Activated CD4-positive, alpha-beta memory T cell treated with anti-CD3 and anti-CD28 coated beads for 36 hours (primary cell): ENCODE measurements around the gene GPR75. TPM values are rescaled to one million over a fixed set of nuclear protein-coding genes. Genes with fewer than 3 reads are reported as not detected.
"Not testable (repeated sequence)": the region's sequence is repeated elsewhere in the genome, so short reads cannot be mapped to it uniquely, and the experiment has no call there.

ENCODE experiments used
- CTCF ChIA-PET: fragments of 350-600 bp; sonication (Branson Sonifier 250); formaldehyde crosslinking; loops from one replicate; lab custom pipeline; 2021; ENCODE audit warnings: antibody characterized with exemption, inconsistent platforms; lab: Charles Lee
- POLR2A ChIA-PET: fragments of 350-600 bp; sonication (Branson Sonifier 250); formaldehyde crosslinking; loops from one replicate; lab custom pipeline; 2021; ENCODE audit warnings: antibody characterized with exemption; lab: Charles Lee
- DNase-seq: peaks from one replicate; pipeline ENCODE4 v3.0.0-alpha.2; 2020
- H3K27ac Mint-ChIP-seq: one replicate; pipeline ENCODE4 v1.8.0; 2021; ENCODE audit warnings: mixed read lengths
- H3K27me3 Mint-ChIP-seq: one replicate; pipeline ENCODE4 v1.8.0; 2021; ENCODE audit warnings: mixed read lengths
- H3K36me3 Mint-ChIP-seq: one replicate; pipeline ENCODE4 v1.8.0; 2021; ENCODE audit warnings: mixed read lengths
- H3K4me1 Mint-ChIP-seq: one replicate; pipeline ENCODE4 v1.8.0; 2021; ENCODE audit warnings: low read depth, mixed read lengths
- H3K4me3 Mint-ChIP-seq: one replicate; pipeline ENCODE4 v1.8.0; 2021; ENCODE audit warnings: mild to moderate bottlenecking, mixed read lengths
- H3K9me3 Mint-ChIP-seq: one replicate; pipeline ENCODE4 v1.8.0; 2021; ENCODE audit warnings: mixed read lengths
- intact Hi-C: fragments of 100-400 bp; cut with micrococcal nuclease; formaldehyde crosslinking; loops from one replicate; pipeline ENCODE4 v1.15.1; 2023
- total RNA-seq, 2 experiments: library from RNA; stranded (reverse); gene quantifications; one replicate each; pipeline ENCODE4 v1.2.3, GENCODE V29; 2021

The GPR75 gene
- total RNA-seq, 2 experiments from 2014 or later = 0.36 to 0.48 TPM

DNA sequence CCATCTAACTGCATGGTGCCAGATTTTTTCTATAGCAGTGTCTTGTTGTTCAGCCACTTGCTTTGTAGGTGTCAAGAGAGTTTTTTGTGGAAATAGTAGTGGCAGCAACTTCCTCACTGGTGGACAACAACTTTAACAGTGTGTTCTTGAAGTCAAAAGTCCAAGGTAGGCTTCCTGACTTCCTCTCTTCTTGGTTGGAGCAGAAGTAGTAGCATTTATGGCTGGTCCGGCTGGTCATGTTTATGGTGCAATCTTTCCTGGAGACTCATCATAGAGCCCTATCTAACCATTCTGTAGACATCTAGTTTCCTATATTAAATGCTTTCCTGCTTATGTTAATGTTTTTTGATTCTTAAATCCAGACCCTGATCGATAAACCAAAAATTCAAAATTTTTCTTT lies 11.7 kb downstream of the GPR75 start:
- H3K27me3 Mint-ChIP-seq = no peaks in the 10 kb centered on the region
- H3K36me3 Mint-ChIP-seq = peaks cover 4% of the 10 kb centered on the region
- no peak overlapping the region for H3K27ac Mint-ChIP-seq
- ChIA-PET POLR2A (no interaction called here), CTCF (no interaction called here)
- no peaks in the 10 kb centered on the region for H3K9me3 Mint-ChIP-seq
- H3K4me1 Mint-ChIP-seq = no peaks in the 10 kb centered on the region
- H3K4me3 Mint-ChIP-seq = no peak overlapping the region
- no peak for DNase-seq
- intact Hi-C loops = no loop called here

DNA sequence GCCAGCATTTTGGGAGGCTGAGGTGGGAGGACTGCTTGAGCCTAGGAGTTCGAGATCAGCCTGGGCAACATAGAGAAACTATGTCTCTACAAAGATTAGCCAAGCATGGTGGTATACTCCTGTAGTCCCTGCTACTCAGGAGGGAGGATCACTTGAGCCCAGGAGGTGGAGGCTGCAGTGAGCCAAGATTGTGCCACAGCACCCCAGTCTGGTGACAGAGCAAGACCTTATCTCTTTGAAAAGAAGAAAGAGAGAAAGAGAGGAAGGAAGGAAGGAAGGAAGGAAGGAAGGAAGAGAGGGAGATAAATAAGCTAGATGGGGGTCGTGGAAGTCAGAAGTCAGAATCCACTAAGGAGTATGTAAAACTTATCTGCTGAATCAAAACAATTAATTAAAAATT lies 16.2 kb downstream of the GPR75 start:
- Mint-ChIP-seq H3K36me3 (no peaks in the 10 kb centered on the region), H3K27me3 (no peaks in the 10 kb centered on the region), H3K4me1 (peaks cover 2% of the 10 kb centered on the region), H3K9me3 (no peaks in the 10 kb centered on the region), H3K27ac (no peak overlapping the region), H3K4me3 (no peak overlapping the region)
- POLR2A ChIA-PET = no interaction called here
- CTCF ChIA-PET = no interaction called here
- DNase-seq = no peak
- intact Hi-C loops = no loop called here

DNA sequence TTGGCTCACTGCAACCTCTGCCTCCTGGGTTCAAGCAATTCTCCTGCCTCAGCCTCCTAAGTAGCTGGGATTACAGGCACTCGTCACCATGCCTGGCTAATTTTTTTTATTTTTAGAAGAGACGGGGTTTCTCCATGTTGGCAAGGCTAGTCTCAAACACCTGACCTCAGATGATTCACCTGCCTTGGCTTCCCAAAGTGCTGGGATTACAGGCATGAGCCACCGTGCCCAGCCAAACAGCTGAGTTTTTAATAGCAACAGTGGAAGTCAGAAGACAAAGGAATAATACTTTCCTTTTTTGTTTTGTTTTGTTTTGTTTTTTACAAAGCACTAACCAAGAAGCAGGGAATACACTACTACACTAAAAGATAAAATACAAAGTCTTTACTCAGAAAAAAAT lies 16.9 kb downstream of the GPR75 start:
- CTCF ChIA-PET = no interaction called here
- H3K4me3 Mint-ChIP-seq = no peak overlapping the region
- intact Hi-C loops = no loop called here
- DNase-seq = no peak
- H3K4me1 Mint-ChIP-seq = peaks cover 2% of the 10 kb centered on the region
- no peaks in the 10 kb centered on the region for H3K9me3 Mint-ChIP-seq
- no peaks in the 10 kb centered on the region for H3K27me3 Mint-ChIP-seq
- no peak overlapping the region for H3K27ac Mint-ChIP-seq
- H3K36me3 Mint-ChIP-seq = no peaks in the 10 kb centered on the region
- POLR2A ChIA-PET = no interaction called here

DNA sequence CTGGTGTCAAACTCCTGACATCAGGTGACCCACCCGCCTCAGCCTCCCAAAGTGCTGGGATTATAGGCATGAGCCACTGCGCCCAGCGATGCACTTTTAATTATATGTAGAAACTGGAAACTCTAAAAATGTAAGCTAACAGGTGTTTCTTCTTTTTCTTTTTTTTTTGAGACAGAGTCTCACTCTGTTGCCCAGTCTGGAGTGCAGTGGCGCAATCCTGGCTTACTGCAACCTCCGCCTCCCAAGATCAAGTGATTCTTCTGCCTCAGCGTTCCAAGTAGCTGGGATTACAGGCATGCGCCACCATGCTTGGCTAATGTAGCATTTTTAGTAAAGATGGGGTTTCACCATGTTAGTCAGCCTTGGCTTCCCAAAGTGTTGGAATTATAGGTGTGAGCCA lies 18.1 kb downstream of the GPR75 start:
- POLR2A ChIA-PET = not testable (repeated sequence)

DNA sequence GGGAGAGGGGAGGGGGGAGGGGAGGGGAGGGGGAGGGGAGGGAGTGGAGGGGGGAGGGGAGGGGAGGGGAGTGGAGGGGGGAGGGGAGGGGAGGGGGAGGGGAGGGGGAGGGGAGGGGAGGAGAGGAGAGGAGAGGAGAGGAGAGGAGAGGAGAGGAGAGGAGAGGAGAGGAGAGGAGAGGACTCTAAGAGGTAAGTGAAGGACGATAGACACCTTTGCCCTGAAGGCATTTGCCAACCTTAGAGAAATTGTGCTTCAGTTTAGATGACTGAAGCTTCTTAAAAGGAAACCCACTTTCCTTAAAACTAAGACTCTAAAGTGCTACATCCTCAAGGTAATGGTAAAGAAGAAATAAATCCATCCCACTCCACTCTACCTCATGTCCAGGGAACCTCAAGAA lies 19.2 kb downstream of the GPR75 start:
- no peaks in the 10 kb centered on the region for H3K9me3 Mint-ChIP-seq
- H3K27ac Mint-ChIP-seq = no peak overlapping the region
- no peaks in the 10 kb centered on the region for H3K27me3 Mint-ChIP-seq
- peaks cover 4% of the 10 kb centered on the region for H3K36me3 Mint-ChIP-seq
- CTCF ChIA-PET = no interaction called here
- no peak overlapping the region for H3K4me3 Mint-ChIP-seq
- peaks cover 2% of the 10 kb centered on the region for H3K4me1 Mint-ChIP-seq
- DNase-seq = no peak
- POLR2A ChIA-PET = no interaction called here
- intact Hi-C loops = no loop called here

More for the DNA sequence above, 18.1 kb downstream of the GPR75 start:
- intact Hi-C loops, DNase-seq, H3K9me3 Mint-ChIP-seq, H3K27me3 Mint-ChIP-seq, CTCF ChIA-PET, H3K4me3 Mint-ChIP-seq, H3K36me3 Mint-ChIP-seq, H3K27ac Mint-ChIP-seq, H3K4me1 Mint-ChIP-seq: not testable (repeated sequence)

DNA sequence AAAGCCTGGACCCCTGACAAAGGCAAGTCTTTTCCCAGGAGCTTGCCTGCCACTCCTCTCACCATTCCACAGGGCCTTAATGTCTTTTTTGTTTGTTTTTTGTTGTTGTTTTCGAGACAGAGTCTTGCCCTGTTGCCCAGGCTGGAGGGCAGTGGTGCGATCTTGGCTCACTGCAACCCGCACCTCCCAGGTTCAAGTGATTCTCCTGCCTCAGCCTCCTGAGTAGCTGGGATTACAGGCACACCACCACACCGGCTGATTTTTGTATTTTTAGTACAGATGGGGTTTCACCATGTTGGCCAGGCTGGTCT lies 29.8 kb downstream of the GPR75 start:
- intact Hi-C loops = loop anchor here (10.0 kb wide), 1 partner anchor 405 kb away; no protein-coding TSS in a partner anchor
- H3K4me3 Mint-ChIP-seq, H3K27me3 Mint-ChIP-seq, CTCF ChIA-PET, H3K9me3 Mint-ChIP-seq, POLR2A ChIA-PET, H3K27ac Mint-ChIP-seq, DNase-seq, H3K4me1 Mint-ChIP-seq: not testable (repeated sequence)
- H3K36me3 Mint-ChIP-seq = peaks cover 14% of the 10 kb centered on the region

DNA sequence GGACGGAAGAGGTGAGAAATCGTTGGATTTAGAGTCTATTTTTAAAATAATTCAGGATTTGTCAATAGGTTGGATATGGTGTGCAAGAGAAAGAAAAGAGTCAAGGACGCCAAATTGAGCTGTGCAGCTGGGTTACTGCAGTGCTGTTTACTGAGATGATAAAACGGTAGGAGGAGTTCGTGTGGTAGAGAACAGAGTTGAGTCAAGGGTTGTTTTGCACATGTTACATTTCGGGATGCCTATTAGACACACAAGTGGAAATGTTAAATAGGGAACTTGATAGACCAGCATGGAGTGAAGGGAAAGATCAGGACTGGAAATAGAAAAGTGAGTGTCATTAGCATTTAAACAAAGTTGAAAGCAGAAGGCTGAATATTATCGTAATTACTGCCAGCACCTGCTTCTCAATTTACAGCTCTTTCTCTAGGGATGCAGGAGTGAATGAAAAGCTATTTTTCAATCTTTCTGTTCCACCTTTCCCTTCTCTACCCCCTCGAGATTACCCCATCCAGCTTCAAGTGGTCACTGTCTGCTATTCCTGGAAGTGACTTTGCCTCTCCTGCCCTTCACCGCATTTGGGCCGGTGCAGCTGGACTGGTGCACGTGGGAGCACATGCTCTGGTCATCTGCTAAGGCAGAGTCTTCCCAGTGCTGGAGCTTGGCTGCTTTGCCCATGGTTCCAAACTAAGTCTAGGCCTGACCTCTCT lies 30.3 kb downstream of the GPR75 start:
- Mint-ChIP-seq H3K27ac (no peak overlapping the region), H3K36me3 (peaks cover 14% of the 10 kb centered on the region), H3K4me1 (no peaks in the 10 kb centered on the region), H3K27me3 (no peaks in the 10 kb centered on the region), H3K9me3 (peaks cover 6% of the 10 kb centered on the region), H3K4me3 (no peak overlapping the region)
- intact Hi-C loops = loop anchor here (10.0 kb wide), 1 partner anchor 405 kb away; no protein-coding TSS in a partner anchor
- DNase-seq = no peak
- ChIA-PET CTCF (no interaction called here), POLR2A (no interaction called here)

DNA sequence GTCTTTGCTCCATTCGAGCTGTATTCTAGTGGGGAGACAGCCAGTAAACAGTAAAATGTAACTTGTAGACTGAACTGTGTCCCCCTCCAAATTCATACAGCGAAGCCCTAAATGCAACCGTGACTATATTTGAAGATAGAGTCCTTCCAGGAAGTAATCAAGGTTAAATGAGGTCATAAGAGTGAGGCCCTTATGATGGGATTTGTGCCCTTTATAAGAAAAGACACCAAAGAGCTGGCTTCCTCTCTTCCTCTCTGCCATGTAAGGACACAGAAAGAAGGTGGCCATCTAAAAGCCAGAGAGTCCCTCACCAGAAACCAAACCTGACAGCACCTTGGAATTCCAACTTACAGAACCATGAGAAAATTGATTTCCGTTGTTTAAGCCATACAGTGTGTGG lies 31.4 kb downstream of the GPR75 start:
- Mint-ChIP-seq H3K27ac (no peak overlapping the region), H3K36me3 (peaks cover 12% of the 10 kb centered on the region), H3K4me1 (no peaks in the 10 kb centered on the region), H3K9me3 (peaks cover 6% of the 10 kb centered on the region), H3K27me3 (no peaks in the 10 kb centered on the region), H3K4me3 (no peak overlapping the region)
- DNase-seq = no peak
- CTCF ChIA-PET = no interaction called here
- intact Hi-C loops = loop anchor here (10.0 kb wide), 1 partner anchor 404 kb away; no protein-coding TSS in a partner anchor
- POLR2A ChIA-PET = no interaction called here

DNA sequence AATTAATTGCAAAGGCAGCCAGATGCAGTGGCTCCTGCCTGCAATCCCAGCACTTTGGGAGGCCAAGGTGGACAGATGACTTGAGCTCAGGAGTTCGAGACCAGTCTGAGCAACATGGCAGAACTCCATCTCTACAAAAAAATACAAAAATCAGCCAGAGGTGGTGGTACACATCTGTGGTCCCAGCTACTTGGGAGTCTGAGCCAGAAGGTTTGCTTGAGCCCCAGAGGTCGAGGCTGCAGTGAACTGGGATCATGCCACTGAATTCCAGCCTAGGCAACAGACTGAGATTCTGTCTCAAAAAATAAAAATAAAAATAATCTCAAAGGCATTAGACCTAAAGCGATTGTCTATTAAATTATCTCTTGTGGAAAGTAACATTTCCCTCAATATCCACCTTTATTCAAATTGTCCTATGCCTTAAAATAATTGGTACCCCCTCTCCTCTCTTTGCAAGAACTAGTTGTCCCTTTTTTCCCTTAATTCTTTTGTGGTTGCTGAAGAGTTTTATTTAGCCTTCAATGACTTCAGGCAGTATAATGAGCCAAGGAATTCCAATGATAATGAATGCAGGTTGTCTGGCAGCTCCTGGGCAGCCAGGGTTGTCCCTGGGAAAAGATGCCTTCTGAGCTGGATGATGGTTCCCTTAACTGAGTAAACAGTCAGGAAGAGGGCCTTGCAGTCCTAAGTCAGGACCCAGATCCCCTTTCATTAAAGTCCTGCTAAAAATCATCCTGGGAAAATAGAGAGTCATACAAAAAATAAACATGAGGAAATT lies 32.2 kb downstream of the GPR75 start:
- intact Hi-C loops = loop anchor here (10.0 kb wide), 1 partner anchor 403 kb away; no protein-coding TSS in a partner anchor
- H3K4me3 Mint-ChIP-seq = no peak overlapping the region
- peaks cover 12% of the 10 kb centered on the region for H3K36me3 Mint-ChIP-seq
- CTCF ChIA-PET = no interaction called here
- no peaks in the 10 kb centered on the region for H3K4me1 Mint-ChIP-seq
- H3K27ac Mint-ChIP-seq = no peak overlapping the region
- no peaks in the 10 kb centered on the region for H3K27me3 Mint-ChIP-seq
- H3K9me3 Mint-ChIP-seq = peaks cover 6% of the 10 kb centered on the region
- DNase-seq = no peak
- POLR2A ChIA-PET = no interaction called here

DNA sequence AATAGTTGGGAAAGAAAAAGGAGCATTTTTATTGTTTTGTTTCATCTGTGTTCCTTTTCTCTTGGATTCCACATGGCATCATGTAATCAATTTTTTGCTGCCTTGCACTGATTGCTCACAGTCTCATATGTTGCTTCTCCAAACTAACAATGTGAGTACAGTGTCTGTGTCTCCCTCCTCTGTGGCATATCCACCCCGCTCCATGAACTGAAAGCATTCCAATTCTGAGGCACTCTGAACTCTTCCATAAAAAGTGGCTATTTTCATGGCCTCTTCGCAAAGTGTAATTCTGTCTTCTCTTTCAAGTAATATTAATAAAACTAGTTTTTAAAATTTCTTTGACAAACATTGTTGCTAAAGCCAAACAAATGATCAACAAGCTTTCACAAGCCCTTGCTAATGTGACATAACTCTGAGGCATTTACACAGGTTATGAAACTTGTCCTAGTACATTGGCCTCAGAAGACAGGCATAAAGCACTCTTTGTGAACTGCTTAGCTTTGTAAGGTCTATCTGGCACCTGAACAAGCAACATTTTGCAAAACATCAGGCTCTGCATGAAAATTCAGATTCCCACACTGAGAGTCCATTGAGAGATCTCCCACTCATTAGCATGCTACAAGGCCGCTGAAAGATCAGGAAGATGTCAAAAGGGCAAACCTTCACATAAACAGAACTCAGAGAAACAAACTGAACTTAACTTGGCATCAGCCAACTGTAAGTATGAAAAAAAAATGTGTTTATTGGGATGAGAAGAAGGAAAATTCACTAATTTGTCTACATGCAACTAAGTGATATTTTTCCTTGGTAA lies 33.0 kb downstream of the GPR75 start:
- H3K9me3 Mint-ChIP-seq = peaks cover 6% of the 10 kb centered on the region
- H3K36me3 Mint-ChIP-seq = peaks cover 11% of the 10 kb centered on the region
- H3K27me3 Mint-ChIP-seq = no peaks in the 10 kb centered on the region
- no peak overlapping the region for H3K27ac Mint-ChIP-seq
- H3K4me3 Mint-ChIP-seq = no peak overlapping the region
- DNase-seq = no peak
- intact Hi-C loops = loop anchor here (10.0 kb wide), 1 partner anchor 402 kb away; no protein-coding TSS in a partner anchor
- ChIA-PET POLR2A (no interaction called here), CTCF (no interaction called here)
- H3K4me1 Mint-ChIP-seq = no peaks in the 10 kb centered on the region

DNA sequence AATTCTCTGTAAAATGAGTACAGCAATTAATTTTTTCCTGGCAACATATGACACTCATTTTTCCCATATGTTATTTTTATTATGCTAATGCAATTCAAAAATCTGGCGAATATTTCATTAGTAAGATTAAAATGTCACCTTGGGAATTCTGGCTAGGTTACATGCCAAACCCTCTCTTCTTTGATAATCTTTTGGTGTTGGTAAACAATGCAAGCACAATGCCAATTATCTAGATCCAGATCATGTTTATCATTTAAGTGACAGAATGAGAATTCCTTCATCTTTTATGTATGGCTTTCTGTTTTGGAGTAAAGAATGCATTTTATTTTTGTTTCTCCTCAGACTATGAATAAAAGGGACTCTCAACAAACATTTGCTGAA lies 33.7 kb downstream of the GPR75 start:
- H3K9me3 Mint-ChIP-seq = peaks cover 6% of the 10 kb centered on the region
- no peak for DNase-seq
- H3K4me1 Mint-ChIP-seq = no peaks in the 10 kb centered on the region
- intact Hi-C loops = loop anchor here (10.0 kb wide), 1 partner anchor 401 kb away; no protein-coding TSS in a partner anchor
- POLR2A ChIA-PET = no interaction called here
- peaks cover 11% of the 10 kb centered on the region for H3K36me3 Mint-ChIP-seq
- CTCF ChIA-PET = no interaction called here
- H3K4me3 Mint-ChIP-seq = no peak overlapping the region
- no peaks in the 10 kb centered on the region for H3K27me3 Mint-ChIP-seq
- no peak overlapping the region for H3K27ac Mint-ChIP-seq

DNA sequence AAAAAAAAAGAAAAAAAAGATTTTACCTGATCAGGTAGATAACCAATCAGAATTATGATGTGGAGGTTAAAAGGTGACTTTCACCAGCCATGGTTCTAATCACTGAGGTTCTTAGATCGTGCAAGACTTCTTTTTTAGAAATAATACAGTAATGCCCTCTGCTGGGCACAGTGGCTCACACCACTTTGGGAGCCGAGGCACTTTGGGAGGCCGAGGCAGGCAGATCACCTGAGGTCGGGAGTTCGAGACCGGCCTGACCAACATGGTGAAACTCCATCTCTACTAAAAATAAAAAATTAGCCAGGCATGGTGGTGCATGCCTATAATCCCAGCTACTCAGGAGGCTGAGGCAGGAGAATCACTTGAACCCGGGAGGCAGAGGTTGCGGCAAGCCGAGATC lies 36.1 kb downstream of the GPR75 start:
- H3K27me3 Mint-ChIP-seq, H3K4me1 Mint-ChIP-seq, H3K27ac Mint-ChIP-seq, CTCF ChIA-PET, H3K9me3 Mint-ChIP-seq, H3K4me3 Mint-ChIP-seq: not testable (repeated sequence)
- intact Hi-C loops = loop anchor here (10.0 kb wide), 1 partner anchor 399 kb away; no protein-coding TSS in a partner anchor
- POLR2A ChIA-PET = interaction anchor here (1.2 kb wide), 1 partner anchor 56 kb away, joined by 4 read pairs; the partner anchor contains the start of gene CHAC2
- H3K36me3 Mint-ChIP-seq = peaks cover 15% of the 10 kb centered on the region
- DNase-seq = peak; percentile 32
